Astrocyte (in vitro differentiated cells and primary cell): ENCODE data around the gene NGFR.

ENCODE experiments used
- CTCF ChIP-seq: IDR thresholded peaks from 2 replicates; pipeline ENCODE4 v1.5.1; 2011; ENCODE audit warnings: low read depth, mild to moderate bottlenecking, inconsistent platforms, low read length, moderate library complexity; ENCODE audit not compliant: insufficient read depth
- EZH2 ChIP-seq: IDR thresholded peaks from 2 replicates; pipeline ENCODE4 v1.6.1; 2012; ENCODE audit warnings: mild to moderate bottlenecking, low read length, inconsistent platforms; ENCODE audit not compliant: insufficient read depth

- TF ChIP-seq CTCF, result no peak
- no peak for TF ChIP-seq EZH2
Measured at GRCh38 chr17:49551221-49552069, 56.4 kb downstream of the NGFR start.
